Measurements from ENCODE around the gene SLC3A2.

DNA sequence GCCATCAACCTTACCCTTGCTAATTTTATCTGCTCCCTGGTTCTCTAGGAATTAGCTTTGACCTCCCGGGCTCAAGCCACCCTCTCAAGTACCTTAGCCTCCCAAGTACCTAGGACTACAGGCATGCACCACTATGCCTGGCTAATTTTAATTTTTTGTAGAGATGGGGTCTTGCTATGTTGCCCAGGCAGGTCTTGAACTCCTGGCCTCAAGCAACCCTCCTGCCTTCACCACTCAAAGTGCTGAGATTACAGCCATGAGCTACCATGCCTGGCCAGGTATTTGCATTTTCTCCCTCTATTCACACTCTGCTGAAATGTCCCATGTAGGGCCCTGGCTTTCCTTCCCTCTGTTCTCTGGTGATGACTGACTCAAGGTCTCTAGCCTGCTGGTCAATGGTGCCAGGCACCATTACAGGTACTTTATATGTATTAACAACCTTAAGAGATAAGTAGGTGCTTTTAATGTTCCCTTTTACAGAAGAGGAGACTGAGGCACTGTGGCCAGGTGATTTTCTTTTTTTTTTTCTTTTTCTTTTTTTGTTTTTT, 32.9 kb upstream of the SLC3A2 start:
- TF ChIP-seq, protein P1, sequence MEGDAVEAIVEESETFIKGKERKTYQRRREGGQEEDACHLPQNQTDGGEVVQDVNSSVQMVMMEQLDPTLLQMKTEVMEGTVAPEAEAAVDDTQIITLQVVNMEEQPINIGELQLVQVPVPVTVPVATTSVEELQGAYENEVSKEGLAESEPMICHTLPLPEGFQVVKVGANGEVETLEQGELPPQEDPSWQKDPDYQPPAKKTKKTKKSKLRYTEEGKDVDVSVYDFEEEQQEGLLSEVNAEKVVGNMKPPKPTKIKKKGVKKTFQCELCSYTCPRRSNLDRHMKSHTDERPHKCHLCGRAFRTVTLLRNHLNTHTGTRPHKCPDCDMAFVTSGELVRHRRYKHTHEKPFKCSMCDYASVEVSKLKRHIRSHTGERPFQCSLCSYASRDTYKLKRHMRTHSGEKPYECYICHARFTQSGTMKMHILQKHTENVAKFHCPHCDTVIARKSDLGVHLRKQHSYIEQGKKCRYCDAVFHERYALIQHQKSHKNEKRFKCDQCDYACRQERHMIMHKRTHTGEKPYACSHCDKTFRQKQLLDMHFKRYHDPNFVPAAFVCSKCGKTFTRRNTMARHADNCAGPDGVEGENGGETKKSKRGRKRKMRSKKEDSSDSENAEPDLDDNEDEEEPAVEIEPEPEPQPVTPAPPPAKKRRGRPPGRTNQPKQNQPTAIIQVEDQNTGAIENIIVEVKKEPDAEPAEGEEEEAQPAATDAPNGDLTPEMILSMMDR (IDR thresholded peaks at IDR 0.05; ENCODE audit: insufficient read depth, low read depth, low read length) = no peak
- TF ChIP-seq EZH2 (IDR thresholded peaks at IDR 0.05; ENCODE audit: insufficient read depth, low read length) = no peak

Data from astrocyte (in vitro differentiated cells and primary cell).